HFF-Myc (cell line): Measurements from ENCODE around the gene CACNA2D3.

Experiments
- DNase-seq: peaks from one replicate; pipeline ENCODE4 v3.0.0-alpha.2; 2011; ENCODE audit warnings: low read depth; ENCODE audit errors: extremely low read depth
- H3K4me3 ChIP-seq: replicated peaks from 2 replicates; pipeline ENCODE4 v1.5.1; 2011; ENCODE audit warnings: low read depth, mild to moderate bottlenecking, control low read depth, low read length
- TF ChIP-seq, protein P1 (sequence below): IDR thresholded peaks from 2 replicates; pipeline ENCODE4 v1.5.1; 2012; ENCODE audit warnings: mild to moderate bottlenecking, low read depth, low read length, control low read depth; ENCODE audit errors: missing control alignments

CACNA2D3 gene

DNA sequence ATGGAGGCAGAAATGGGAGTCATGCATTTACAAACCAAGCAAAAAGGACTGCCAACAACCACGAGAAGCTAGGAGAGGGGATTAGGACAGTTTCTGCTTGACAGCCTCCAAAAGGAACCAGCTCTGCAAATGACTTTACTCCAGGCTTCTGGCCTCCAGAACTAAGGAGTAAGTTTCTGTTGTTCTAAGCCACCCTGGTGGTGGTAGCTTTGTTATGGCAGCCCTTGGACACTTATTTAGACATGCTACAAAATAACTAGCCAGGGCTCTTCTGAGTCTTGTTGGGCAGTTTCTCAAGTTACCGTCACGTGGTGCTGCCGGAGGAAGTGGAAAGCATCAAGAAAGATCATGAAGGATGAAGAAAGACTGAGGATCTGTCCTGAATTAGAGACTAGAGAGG is 419.0 kb downstream of the CACNA2D3 start:
- H3K4me3 ChIP-seq: no peak overlapping the region
- TF ChIP-seq, protein P1, sequence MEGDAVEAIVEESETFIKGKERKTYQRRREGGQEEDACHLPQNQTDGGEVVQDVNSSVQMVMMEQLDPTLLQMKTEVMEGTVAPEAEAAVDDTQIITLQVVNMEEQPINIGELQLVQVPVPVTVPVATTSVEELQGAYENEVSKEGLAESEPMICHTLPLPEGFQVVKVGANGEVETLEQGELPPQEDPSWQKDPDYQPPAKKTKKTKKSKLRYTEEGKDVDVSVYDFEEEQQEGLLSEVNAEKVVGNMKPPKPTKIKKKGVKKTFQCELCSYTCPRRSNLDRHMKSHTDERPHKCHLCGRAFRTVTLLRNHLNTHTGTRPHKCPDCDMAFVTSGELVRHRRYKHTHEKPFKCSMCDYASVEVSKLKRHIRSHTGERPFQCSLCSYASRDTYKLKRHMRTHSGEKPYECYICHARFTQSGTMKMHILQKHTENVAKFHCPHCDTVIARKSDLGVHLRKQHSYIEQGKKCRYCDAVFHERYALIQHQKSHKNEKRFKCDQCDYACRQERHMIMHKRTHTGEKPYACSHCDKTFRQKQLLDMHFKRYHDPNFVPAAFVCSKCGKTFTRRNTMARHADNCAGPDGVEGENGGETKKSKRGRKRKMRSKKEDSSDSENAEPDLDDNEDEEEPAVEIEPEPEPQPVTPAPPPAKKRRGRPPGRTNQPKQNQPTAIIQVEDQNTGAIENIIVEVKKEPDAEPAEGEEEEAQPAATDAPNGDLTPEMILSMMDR: no peak
- DNase-seq: no peak

DNA sequence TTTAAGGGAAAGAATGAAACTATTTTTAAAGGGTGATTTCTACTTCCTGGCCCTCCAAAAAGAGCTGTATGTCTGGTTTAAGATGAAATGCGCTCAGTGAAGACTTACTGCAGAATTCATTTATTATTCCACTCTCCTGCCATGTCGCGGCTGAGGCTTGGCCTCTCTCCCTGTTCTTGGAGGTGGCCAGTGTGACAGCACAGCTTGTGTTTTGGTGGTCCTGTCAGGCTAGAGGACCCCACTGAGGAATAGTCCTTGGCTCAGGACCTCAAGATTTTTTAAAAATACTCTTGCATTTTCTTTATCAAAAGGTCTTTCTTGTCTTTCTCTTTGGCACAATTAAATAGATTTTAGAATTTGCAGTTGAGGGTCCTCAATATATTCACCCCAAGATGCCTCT is 421.1 kb downstream of the CACNA2D3 start:
- no peak overlapping the region for H3K4me3 ChIP-seq
- TF ChIP-seq, protein P1: no peak
- DNase-seq: no peak

GRCh38 chr3:54547051-54547450 is 424.7 kb downstream of the CACNA2D3 start:
- TF ChIP-seq, protein P1: no peak
- no peak overlapping the region for H3K4me3 ChIP-seq
- DNase-seq: no peak

DNA sequence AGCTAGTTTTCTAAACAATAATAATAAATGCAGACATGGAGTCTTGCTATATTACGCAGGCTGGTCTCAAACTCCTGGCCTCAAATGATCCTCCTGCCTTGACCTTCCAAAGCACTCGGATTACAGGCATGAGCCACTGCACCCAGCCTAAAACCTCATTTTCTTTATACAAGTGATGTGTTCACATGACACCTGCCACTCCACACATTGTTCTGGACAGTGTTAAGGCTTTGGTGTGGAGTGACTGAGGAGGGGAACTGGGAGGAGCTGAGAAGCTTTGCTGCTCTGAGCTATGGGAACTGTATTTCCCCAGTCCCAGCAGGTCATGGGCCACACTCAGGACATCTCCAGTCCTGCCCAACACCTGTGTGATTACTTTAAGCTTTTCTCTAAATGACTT is 425.5 kb downstream of the CACNA2D3 start:
- DNase-seq: no peak
- TF ChIP-seq, protein P1: no peak
- no peak overlapping the region for H3K4me3 ChIP-seq

GRCh38 chr3:54549607-54550220 is 427.4 kb downstream of the CACNA2D3 start:
- no peak overlapping the region for H3K4me3 ChIP-seq
- DNase-seq: no peak
- TF ChIP-seq, protein P1: no peak

GRCh38 chr3:54550221-54550977 is 428.0 kb downstream of the CACNA2D3 start:
- TF ChIP-seq, protein P1: no peak
- DNase-seq: no peak
- H3K4me3 ChIP-seq: no peak overlapping the region
